GM12878 (cell line): Measurements from ENCODE around the gene TMEM225B. TPM values are rescaled to one million over a fixed set of nuclear protein-coding genes. Genes with fewer than 3 reads are reported as not detected.

Experiments
- ATAC-seq: fragments of 200-7000 bp; cut with Tn5 transposase; 3 replicates; pipeline ENCODE4 v1.9.1; 2020; ENCODE audit warnings: mild to moderate bottlenecking, moderate library complexity
- BruUV-seq: library from RNA; stranded (reverse); fragments of 400-500 nt; replicated peaks from 2 replicates; lab custom pipeline; 2021; lab: Mats Ljungman, UMichigan
- CTCF ChIA-PET: fragments of 300-600 bp; sonication (Branson Sonifier 250); formaldehyde crosslinking; extraction: SDS; loops from one replicate; lab custom pipeline; 2021; ENCODE audit warnings: inconsistent platforms; lab: Yijun Ruan, JAX
- POLR2A ChIA-PET: fragments of 350-600 bp; formaldehyde crosslinking; extraction: SDS; loops from one replicate; lab custom pipeline; 2021; ENCODE audit warnings: inconsistent platforms; lab: Charles Lee
- RAD21 ChIA-PET: fragments of 300-600 bp; sonication (Branson Sonifier 250); formaldehyde crosslinking; loops from one replicate; lab custom pipeline; 2023; ENCODE audit warnings: antibody characterized with exemption; ENCODE audit not compliant: unreplicated experiment; lab: Charles Lee
- SMC1A ChIA-PET: fragments of 300-600 bp; sonication (Branson Sonifier 250); formaldehyde crosslinking; loops from one replicate; lab custom pipeline; 2023; ENCODE audit not compliant: unreplicated experiment, uncharacterized antibody; lab: Charles Lee
- DNase-seq: peaks from one replicate; pipeline ENCODE4 v3.0.0-alpha.2; 2011; ENCODE audit warnings: low read depth, low spot score
- FAIRE-seq: peaks from 3 replicates; lab custom pipeline; 2011; peaks lifted over from hg19 to GRCh38; lab: Jason Lieb, UNC
- H2AFZ ChIP-seq: 2 replicates; pipeline ENCODE4 v1.6.0; 2011; ENCODE audit warnings: low read depth, low read length, control low read depth; ENCODE audit not compliant: control insufficient read depth
- H3K27ac ChIP-seq: 2 replicates; pipeline ENCODE4 v1.5.1; 2011; ENCODE audit warnings: control low read depth; ENCODE audit not compliant: control insufficient read depth, insufficient read depth
- H3K27me3 ChIP-seq, 2 experiments: replicated peaks in 1 of 2; 2 replicates each; pipeline versions ENCODE4 v1.6.0 to v1.6.1; 2011; ENCODE audit warnings: low read length in 1 of 2; ENCODE audit not compliant: control insufficient read depth in 2 of 2, insufficient read depth in 2 of 2
- H3K36me3 ChIP-seq, 2 experiments: 2 replicates each; pipeline ENCODE4 v1.5.1; 2011; ENCODE audit warnings: low read length in 1 of 2; ENCODE audit not compliant: control insufficient read depth in 2 of 2, insufficient read depth in 2 of 2
- H3K4me1 ChIP-seq: 2 replicates; pipeline ENCODE4 v1.6.1; 2011; ENCODE audit warnings: mild to moderate bottlenecking, low read length, moderate library complexity, mixed read lengths; ENCODE audit not compliant: control insufficient read depth, insufficient read depth
- H3K4me2 ChIP-seq: 2 replicates; pipeline ENCODE4 v1.6.0; 2011; ENCODE audit warnings: control low read depth; ENCODE audit not compliant: control insufficient read depth, insufficient read depth
- H3K4me3 ChIP-seq: fragments of 200-600 bp; sonication (generic); 2 replicates; pipeline ENCODE4 v1.5.1; 2016
- H3K79me2 ChIP-seq: 2 replicates; pipeline ENCODE4 v1.6.0; 2011; ENCODE audit warnings: low read length; ENCODE audit not compliant: control insufficient read depth, insufficient read depth
- H3K9ac ChIP-seq: 2 replicates; pipeline ENCODE4 v1.8.0; 2011; ENCODE audit warnings: low read length, control low read depth, mixed read lengths; ENCODE audit not compliant: control insufficient read depth, insufficient read depth
- H3K9me3 ChIP-seq: replicated peaks from 3 replicates; pipeline ENCODE4 v1.5.1; 2011; ENCODE audit warnings: mild to moderate bottlenecking, low read length; ENCODE audit not compliant: control insufficient read depth, insufficient read depth
- H4K20me1 ChIP-seq: 2 replicates; pipeline ENCODE4 v1.6.0; 2011; ENCODE audit not compliant: control insufficient read depth, insufficient read depth
- ASH2L ChIP-seq: fragments of 300-600, 200-600 bp; sonication (generic); IDR thresholded peaks from 2 replicates; pipeline ENCODE4 v1.6.1; 2017; ENCODE audit warnings: low read depth, mild to moderate bottlenecking, borderline replicate concordance
- CEBPB ChIP-seq, 2 experiments: fragments of 150-350 bp in 1 of 2; IDR thresholded peaks; 2 replicates each; pipeline ENCODE4 v1.6.1; 2012 to 2014; ENCODE audit warnings: low read depth in 2 of 2, low read length in 2 of 2, borderline replicate concordance in 1 of 2, inconsistent platforms in 1 of 2
- CHD4 ChIP-seq: fragments of 200-600 bp; sonication (generic); IDR thresholded peaks from 2 replicates; pipeline ENCODE4 v1.6.1; 2016; ENCODE audit warnings: mild to moderate bottlenecking
- CREM ChIP-seq: IDR thresholded peaks from 2 replicates; pipeline ENCODE4 v1.6.1; 2014; ENCODE audit warnings: antibody characterized with exemption, low read depth
- HSF1 ChIP-seq: fragments of 150-350 bp; IDR thresholded peaks from 2 replicates; pipeline ENCODE4 v1.6.1; 2014; ENCODE audit warnings: mild to moderate bottlenecking, low read depth, low read length
- JUND ChIP-seq: IDR thresholded peaks from 2 replicates; pipeline ENCODE4 v1.6.1; 2012; ENCODE audit warnings: low read depth, mild to moderate bottlenecking, low read length, improper control_type of control experiment, moderate library complexity
- POLR2AphosphoS5 ChIP-seq: IDR thresholded peaks from 2 replicates; pipeline ENCODE4 v1.6.1; 2011; ENCODE audit warnings: mild to moderate bottlenecking, low read length, inconsistent platforms
- RB1 ChIP-seq: fragments of 450-650 bp; formaldehyde crosslinking; IDR thresholded peaks from 2 replicates; pipeline ENCODE4 v1.6.1; 2017; ENCODE audit warnings: mild to moderate bottlenecking, borderline replicate concordance
- SP1 ChIP-seq: IDR thresholded peaks from one replicate; pipeline ENCODE4 v1.6.1; 2011; ENCODE audit warnings: low read depth, low read length
- WRNIP1 ChIP-seq: IDR thresholded peaks from 2 replicates; pipeline ENCODE4 v1.6.1; 2011; ENCODE audit warnings: low read depth, low read length, improper control_type of control experiment, borderline replicate concordance
- WGBS: methylation state at CpG from one replicate; pipeline ENCODE4 v1.1.6; 2016; ENCODE audit warnings: low lambda C conversion rate; ENCODE audit not compliant: insufficient replicate concordance, insufficient coverage; ENCODE audit errors: missing lambda C conversion rate; 5-methylcytosine and 5-hydroxymethylcytosine counted together
- in situ Hi-C: fragments of 300-500 bp; cut with MboI; formaldehyde crosslinking; loops from 9 replicates; pipeline ENCODE4 v1.14.3; 2018; ENCODE audit warnings: mixed read lengths
- intact Hi-C: fragments of 100-400 bp; cut with micrococcal nuclease; formaldehyde crosslinking; loops from one replicate; pipeline ENCODE4 v1.14.2; 2022; ENCODE audit not compliant: unreplicated experiment
- polyA plus RNA-seq, 11 experiments: library from polyadenylated mRNA; depleted of rRNA in 4 of 11; unstranded in 6 of 11; stranded (reverse) in 5 of 11; fragments of >200 nt; fragmentation: Nextera tagmentation in 4 of 11; fragmentation: Illumina TruSeq in 1 of 11; extraction: Ambion mirVana in 4 of 11; extraction: Trizol in 1 of 11; gene quantifications; 1 replicate in 1 of 11; 2 replicates in 10 of 11; pipeline versions ENCODE4 v1.2.1 to v1.2.3, GENCODE V29; 2011 to 2016; ENCODE audit warnings: inconsistent platforms in 2 of 11, missing spikeins in 2 of 11, low read depth in 1 of 11
- total RNA-seq, 4 experiments: library from RNA; depleted of rRNA in 3 of 4; stranded (reverse); fragments of >200 nt in 3 of 4; fragmentation: Illumina TruSeq in 1 of 4; extraction: Trizol in 1 of 4; gene quantifications; 2 replicates each; pipeline versions ENCODE4 v1.2.1 to v1.2.3, GENCODE V29; 2013 to 2021

TMEM225B gene
- total and polyA plus RNA-seq, 10 of the 15 experiments (the other 5 are each of a cell fraction or from before 2014, with no cell fraction given) = 0.22 to 1.9 (median 0.43) TPM

GRCh38 chr7:99643464-99643863 lies 45.4 kb downstream of the TMEM225B start:
- H3K4me3 ChIP-seq = no peak overlapping the region
- no peaks in the 10 kb centered on the region for H3K9me3 ChIP-seq
- no peak for ATAC-seq
- in situ Hi-C loops = no loop called here
- FAIRE-seq = no peak
- H3K36me3 ChIP-seq = no peaks in the 10 kb centered on the region; a peak in 1 of 4 replicates
- intact Hi-C loops = no loop called here
- H3K27ac ChIP-seq = no peak overlapping the region
- SMC1A ChIA-PET = no interaction called here
- no peak overlapping the region for H3K9ac ChIP-seq
- RAD21 ChIA-PET = no interaction called here
- H3K4me2 ChIP-seq = no peak overlapping the region
- no peak for DNase-seq
- H3K4me1 ChIP-seq = no peaks in the 10 kb centered on the region
- BruUV-seq = no TSS peak
- H3K27me3 ChIP-seq = no peaks in the 10 kb centered on the region
- CTCF ChIA-PET = interaction anchor here (0.7 kb wide), 1 partner anchor 347 kb away, joined by 3 read pairs; no protein-coding TSS in a partner anchor
- POLR2A ChIA-PET = no interaction called here
- 44% methylated on average over 2 of the region's 2 CpGs for WGBS
- H2AFZ ChIP-seq = no peak overlapping the region
- no peaks in the 10 kb centered on the region for H3K79me2 ChIP-seq
- no peaks in the 10 kb centered on the region for H4K20me1 ChIP-seq
- no peak for TF ChIP-seq JUND
- TF ChIP-seq ASH2L = no peak
- no peak for TF ChIP-seq CHD4
- TF ChIP-seq HSF1 = no peak
- TF ChIP-seq CEBPB (IDR thresholded peaks at IDR 0.05; ENCODE audit: borderline replicate concordance in 1 of 2, low read depth in 2 of 2, low read length in 2 of 2) = no peak
- no peak for TF ChIP-seq POLR2AphosphoS5
- no peak for TF ChIP-seq SP1
- no peak for TF ChIP-seq WRNIP1
- no peak for TF ChIP-seq CREM
- TF ChIP-seq RB1 = no peak
